HG03095 (cell line): Measurements from ENCODE around the gene CNR1.
"Not testable (repeated sequence)": the region's sequence is repeated elsewhere in the genome, so short reads cannot be mapped to it uniquely, and the experiment has no call there.

Experiments used
- ATAC-seq: cut with Tn5 transposase; IDR thresholded peaks from one replicate; pipeline ENCODE4 v1.9.1; 2021; ENCODE audit warnings: moderate library complexity; ENCODE audit not compliant: unreplicated experiment

Gene CNR1

DNA sequence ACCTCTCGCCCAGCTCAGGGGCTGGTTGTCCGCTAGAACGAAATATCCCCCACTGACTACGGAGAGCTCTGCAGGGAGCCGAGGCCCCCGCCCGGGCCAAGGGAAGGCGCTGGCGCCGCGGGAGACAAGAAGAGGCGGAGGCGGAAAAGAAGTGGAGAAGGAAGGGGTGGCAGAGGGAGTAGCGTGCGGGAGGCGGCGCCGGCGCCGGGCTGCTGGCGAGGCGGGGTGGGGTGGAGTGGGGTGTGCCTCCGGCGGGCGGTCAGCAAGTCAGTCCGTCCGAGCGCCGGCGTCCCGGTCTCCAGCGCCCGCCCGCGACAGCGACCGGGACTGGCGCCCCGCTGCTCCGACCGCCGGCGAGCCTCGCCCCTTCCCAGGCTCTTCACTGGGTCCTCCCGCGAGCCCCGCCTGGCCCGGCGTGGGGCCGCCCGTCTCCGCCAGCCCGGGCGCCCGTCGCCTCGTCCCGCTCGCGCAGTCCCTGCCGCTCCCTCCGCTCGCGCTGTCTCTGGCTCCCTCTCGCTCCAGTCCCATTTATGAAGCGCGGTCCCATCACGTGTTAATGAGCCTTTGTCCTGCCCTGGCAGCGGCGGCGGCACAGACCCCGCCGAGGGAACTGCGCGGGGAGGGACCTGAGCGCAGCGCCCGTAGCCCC is at the start of gene CNR1:
TSS of gene CNR1 (minus strand) at position 504 of the 649 bp plus-strand sequence. CDS start 21,073 bp downstream, outside the sequence.
- peak; percentile 52 for ATAC-seq

DNA sequence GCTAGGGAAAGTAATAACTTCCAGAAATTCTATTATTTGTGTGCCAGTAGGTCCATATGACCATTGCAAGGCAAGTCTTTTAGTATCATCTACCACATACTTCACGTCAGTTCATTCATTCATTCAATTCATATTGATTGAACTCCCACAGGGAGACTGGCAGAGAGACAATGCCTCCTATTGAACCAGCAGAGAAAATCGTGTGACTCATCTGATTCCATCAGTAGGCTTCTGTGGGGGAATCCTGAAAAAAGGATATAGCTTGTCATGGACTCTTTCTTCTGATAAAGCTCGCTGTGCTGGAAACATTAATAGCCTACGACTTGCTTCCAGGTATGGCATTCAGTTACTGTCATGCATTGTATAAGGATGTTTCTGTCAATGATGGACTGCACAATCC is 45.3 kb upstream of the CNR1 start:
- no peak for ATAC-seq

DNA sequence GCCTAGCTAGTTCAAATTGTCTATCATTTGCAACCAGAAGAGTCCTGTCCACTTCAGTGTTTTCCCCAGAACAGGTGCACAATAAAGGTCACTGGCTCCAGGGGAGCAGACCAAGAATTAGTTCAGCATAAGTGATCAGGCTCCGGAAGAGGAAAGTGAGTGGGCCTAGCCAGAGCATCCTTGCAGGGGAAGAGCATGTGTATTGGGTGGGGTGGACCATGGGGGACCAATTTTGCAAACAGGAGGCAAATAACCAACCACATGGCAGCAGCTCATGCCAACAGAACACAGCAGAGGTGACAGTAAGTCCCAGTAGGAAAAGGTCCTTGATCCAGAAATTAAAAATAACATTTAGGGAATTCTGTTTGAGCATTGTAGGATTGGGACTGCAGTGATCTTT is 43.2 kb upstream of the CNR1 start:
- ATAC-seq = no peak

DNA sequence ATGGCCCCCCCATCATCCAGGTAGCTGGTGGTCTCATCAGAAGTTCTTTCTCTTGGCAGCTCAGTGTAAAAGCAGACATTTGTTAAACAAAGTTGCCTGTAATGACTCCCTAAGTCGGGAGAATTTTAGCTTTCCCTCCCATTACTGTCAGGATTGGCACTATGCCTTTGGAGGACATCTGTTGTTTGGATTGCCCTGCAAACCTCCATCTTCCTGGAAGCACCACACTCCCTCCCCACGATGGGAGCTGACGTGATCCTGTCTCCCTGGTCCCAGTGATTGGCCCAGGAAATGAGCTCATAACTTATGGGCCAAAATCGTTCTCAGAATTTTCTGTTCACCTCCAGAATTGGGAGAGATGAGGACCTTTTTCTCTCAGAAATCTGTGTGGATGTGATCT is 42.6 kb upstream of the CNR1 start:
- no peak for ATAC-seq

DNA sequence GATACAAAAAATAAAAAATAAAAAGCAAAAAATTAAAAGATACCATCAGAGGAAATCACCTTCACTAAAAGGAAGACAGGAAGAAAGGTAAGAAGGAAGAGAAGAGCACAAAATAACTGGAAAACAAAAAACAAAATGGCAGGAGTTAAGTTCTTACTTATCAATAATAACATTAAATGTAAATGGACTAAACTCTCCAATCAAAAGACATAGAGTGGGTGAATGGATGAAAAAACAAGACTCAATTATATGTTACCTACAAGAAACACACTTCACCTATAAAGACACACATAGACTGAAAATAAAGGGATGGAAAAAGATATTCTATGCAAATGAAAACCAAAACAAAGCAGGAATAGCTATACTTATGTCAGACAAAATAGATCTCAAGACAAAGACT is 35.6 kb upstream of the CNR1 start:
- ATAC-seq = not testable (repeated sequence)

DNA sequence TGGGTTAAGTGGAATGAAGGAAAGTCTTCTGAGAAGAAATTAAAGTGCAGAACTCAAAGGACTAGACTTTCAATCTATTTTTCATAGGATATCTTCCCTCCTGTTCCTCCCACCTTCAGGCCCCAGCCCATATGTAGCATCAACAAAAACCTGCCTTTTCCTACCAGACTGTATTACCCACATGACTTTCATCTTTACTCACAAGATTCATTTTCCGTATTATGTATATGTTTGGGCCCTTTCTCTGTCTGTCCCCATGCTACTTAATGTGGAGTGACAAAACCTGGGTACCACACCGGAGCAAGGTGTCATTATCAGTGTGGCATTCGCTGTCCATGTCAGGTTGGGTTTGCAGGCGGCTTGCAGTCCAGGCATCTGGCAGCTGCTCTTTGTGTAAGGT is 18.8 kb upstream of the CNR1 start:
- no peak for ATAC-seq

DNA sequence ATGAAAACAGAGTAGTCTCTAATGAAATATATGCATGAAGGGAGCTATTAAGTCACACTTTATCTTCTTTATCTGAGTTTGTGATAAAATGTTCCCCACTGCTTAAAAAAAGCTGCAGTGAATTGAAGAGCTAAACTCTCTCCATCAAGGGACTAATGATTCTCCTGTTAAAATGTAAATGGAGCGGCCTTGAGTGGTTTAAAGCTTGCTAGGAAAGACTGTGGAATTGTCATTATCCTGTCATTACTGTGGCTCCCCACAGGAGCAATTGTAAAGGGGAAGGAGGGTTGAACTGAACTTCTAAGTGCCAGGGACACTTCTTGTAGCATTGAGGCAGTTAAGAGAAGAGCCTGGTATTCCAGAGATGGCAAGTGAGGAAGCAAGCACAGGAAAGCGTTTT is 17.3 kb upstream of the CNR1 start:
- ATAC-seq = no peak

DNA sequence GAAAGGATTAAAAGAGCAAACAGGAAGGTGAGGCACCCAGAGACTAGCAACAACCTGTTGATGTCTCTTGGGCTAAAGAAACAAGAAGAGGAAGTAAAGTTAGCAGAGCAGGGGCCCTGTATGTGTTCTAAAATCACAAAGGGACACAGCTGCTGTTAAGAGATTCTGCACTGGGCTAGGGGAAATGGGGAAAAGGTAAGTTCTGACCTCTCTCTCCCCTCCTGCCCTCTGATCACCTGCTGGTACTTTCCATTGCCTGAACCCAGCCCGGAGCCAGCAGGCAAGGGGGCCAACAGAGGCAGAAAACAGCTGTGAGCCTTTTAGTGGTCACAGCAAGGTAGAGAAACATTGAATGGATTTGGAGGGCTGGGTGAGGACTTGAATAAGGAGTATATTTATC is 13.5 kb upstream of the CNR1 start:
- ATAC-seq = peak; percentile 60

DNA sequence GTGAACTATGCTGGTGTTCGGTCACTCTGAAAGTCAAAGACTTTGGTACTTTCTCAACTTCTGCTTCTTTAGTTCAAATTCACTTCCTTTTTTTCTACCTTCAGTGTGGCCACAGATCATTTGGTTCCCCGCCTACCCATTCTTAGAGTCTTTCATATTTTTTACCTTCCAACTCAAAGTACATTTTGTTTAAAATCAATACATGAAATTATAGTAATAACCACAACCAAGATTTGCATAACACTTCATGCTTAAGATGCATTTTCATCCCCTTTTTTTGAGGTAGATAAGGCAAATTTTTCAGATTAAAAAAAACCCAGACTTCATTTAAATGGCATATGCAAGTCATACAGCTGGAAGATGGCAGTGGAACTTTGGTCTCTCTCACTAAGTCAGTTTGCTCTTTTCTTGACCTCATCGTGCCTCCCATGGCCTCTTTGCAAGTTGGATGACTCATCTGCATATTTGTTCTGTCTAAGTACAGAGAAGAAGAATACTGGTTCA is 11.9 kb upstream of the CNR1 start:
- ATAC-seq = peak; percentile 81

DNA sequence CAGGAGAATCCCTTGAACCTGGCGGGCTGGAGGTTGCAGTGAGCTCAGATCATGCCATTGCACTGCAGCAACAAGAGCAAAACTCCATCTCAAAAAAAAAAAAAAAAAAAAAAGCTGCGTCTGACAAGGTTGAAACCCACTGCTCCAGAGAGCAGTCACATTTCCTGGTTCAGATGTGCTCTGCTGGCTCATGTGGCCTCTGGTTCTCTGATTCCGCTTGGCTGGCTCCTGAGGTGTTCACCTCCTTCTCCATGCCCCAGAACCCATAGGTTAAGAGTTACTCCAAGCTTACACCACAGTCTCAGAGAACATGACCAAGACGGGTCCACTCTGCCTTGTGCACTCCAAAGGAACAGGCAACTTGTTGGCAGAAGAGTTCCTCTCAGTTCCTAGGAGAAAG is 8.8 kb upstream of the CNR1 start:
- ATAC-seq = no peak

DNA sequence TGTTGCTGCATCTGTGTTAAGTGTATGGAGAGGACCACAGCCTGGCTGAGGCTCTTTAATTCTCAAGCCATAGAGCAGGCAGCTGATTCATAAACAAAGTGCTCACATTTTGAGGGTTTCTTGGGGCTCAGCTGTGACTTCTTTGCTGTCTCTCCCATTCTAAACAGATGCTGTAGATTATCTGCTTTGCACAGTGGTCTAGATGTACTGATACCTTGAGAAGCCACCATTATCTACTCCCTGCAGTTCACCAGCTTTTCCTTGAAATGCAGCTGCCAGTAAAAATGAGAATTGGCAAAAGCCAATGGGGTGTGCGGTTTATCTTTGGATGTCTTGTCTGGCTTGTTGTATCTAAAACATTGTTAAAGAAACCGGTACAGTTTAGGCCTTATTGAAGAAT is 5.2 kb upstream of the CNR1 start:
- no peak for ATAC-seq

DNA sequence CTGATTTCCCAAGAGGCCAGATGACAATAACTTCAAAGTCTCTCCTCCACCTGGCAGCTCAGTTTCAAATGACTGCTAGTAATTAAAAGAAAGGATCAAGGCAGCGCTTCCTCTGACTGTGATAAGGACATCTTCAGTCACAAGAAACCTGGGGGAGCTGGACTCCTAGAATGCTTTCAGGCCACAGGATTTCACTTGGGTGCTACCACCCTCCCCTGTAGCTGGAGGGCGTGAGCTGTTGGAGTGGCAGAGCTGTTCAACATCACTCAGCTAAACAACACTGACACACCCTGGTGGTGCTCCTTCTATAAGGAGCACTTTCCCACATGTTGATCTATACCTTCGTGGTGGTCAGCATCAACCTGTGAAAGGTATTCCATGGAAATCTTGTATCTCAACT is 2.2 kb upstream of the CNR1 start:
- no peak for ATAC-seq

DNA sequence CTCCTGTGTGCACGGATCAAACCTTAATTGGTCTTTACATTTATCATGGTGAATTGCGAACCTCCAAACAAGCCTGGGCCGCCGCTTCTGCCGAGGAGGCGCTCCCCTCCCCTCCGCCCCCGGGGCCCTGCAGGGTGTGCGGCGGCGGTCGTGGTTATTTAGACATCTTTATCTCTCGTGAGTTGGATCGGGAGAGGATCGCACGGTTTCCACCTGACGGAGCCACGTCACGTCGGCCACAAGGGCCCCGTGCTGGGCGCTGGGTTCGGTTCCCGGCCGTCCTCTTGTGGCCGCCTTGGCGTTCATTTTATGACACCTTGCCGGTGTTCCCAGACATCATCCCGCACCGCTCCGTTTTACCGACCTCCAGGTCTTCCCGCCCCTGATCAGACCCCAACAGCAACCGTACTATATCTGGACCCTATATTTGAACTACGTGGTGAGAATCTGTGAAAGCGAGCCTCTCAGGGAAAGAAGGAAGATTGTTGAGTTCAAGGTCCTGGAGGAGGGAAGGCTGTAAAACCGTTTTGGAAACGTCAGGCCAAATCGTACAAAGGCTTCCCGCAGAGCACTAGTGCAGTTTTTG is 1.3 kb upstream of the CNR1 start:
- peak; percentile 4 for ATAC-seq

DNA sequence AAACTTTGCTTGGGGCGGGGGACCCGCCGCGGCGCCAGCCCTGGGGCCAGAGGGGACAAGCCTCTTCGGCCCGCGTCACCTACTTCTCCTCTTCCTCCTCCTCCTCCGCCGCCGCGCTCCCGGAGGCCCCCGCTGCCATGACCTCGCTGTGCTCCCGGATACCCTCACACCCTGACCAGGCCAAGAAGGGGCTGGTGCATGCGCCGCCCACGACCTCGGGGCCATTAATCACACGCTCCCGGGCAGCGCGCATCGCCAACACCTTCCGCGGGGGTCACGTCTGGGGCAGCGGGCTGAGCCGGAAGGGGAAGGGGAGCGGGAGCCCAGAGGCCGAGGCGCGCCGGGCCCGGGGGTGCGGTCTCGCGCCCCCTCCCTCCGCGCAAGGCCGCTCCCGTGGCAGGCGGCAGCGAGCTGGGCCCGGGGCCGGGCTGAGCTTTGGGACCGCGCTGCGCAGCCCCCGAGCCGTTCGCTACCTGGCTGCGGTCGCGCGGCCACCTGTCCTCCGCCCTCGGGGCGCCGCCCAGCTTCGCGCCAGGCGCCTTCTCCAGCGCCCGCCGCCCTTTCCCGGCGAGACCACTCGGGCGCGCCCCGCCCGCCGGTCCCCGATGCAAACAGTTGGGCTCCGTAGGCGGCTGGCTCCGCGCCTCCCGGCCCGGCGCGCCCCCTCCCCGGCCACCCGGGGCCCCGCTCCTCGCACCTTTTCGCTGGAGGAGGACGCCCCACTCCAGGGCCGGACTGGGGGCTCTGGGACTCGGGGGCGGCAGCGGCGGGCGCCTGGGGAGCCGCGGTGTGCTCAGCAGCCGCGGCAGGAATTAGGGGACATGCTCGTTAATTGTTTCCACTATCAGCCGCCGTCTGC is 575 bp upstream of the CNR1 start:
- ATAC-seq = peak; percentile 16

DNA sequence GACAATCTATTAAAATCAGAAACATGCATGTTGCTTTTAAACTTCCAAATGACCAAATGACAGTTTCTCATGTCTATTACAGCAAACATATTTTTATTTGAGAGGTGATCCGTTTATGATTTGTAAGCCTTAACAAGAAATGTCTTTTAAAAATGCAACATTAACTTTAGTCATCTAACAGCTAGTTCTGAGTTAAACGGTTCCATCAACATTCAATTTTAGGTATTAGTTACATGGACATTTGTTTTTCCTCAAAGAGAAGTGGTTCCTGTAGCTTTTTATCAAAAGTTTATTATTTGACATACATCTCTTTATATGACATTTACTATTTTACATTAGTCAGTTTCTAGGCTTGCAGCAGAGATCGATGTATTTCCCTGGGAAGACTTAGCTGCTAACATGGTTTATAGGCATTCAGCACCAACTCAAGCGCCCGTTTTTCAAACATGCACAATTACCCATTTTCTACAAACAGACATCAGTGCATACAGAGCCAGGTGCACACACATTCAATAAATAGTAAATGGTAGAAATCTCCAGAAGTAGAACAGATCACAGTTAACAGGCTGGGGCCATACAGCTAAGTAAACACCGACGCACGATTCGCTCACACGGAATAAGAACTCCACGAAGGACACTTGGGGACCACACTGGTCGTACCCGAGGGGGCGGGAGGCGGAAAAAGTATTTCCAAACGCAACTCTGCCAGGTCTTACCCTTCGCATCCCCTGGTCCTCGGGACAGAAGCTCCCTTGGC is 882 bp downstream of the CNR1 start:
- peak; percentile 1 for ATAC-seq

DNA sequence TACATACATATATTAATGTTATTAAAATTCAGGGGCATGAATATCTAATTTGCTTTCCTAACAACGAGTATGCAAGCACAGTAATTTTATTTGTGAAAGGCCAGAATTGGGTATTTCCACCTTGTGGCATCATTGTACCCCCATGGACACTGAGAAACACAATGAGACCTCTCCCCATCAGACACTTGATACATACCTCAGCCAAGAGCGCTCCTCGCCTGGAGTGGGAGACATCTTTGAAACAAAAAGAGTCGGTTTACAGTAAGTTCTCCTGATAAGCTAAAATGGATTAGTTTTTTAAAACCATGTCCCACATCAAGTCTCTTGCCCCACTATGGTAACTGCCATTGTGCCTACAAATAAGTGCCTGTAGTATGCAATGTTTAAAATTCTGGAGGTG is 2.1 kb downstream of the CNR1 start:
- ATAC-seq = no peak

DNA sequence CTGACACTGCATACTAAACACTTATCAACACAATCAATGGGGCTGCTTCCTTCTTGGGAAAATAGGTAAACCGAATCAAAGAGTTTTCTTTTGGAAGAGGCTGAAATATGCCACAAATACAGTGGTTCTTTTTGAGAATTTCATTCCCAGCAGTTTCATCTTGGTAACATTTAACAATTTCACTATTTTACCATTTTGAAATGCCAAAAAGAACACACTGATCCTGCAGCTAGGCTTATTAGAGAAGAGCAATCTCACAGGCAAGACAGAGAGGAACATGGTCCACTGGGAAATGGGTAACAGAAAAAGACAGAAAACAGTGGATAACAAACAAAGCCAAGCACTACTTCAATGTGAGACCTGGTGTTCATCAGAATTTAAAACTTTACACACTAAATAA is 2.5 kb downstream of the CNR1 start:
- no peak for ATAC-seq

DNA sequence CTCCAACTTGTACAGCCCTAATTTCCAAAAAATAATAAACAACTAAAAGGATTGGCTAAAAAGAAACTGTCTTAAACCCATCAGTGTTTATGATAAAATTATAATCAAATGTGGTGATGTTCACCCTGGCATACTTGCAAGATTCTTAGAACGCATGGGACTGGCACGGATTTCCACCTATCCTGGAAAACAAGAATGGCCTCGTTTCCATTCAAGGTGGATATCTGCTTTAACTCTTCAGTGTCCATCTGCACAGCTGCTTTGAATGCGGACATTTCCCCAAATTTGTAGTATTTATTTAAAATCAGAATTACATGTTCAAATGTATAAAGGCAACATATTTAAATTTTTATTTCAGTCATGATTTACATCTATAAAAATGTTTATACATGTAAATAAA is 4.2 kb downstream of the CNR1 start:
- no peak for ATAC-seq

DNA sequence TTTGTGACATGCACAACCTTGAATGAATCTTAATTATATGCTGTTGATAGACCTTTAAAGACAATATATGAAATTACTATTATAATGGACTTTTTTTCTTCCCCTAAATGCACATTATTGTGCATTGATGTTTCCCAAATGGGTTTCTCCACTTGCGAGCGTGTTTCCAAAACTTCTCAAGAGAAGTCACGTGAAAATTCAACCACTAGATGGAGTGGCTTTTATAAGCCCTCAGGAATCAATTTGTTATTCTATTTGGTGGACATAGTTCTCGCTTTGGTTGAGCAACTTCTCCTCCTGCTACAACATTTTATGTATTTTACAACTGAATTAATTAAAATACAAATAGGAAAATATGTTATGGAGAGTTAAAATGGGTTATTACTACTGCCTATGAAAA is 9.0 kb downstream of the CNR1 start:
- no peak for ATAC-seq

DNA sequence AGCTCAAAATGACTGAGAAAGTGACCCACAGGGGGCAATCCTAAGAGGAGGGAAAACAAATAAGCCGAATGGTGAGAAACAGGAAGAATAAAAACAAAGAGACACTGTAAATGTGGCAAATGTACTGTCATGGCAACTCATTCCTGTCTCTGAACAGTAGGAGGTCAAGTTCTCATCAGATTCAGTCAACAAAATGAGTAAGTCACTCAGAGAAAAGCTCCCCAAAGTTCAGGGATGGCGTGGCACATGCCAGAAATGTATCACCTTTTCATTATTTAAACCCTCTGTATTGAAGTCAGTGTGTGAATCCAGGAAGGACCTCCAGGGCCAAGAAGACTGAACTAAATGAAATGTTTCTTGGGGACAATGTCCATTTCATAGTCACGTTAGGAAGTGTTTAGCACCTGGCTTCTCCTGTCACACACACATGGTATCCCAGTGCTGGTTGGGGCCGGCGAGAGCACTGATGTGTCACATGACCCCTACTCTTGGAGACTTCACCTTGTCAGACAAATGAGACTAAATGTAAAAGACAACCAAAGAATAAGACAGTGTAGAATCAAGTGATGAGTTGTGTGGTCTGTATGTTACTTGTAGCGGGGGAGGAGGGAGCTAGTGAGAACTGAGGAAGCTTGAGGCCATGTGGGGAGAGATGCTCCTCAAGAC is 20.7 kb downstream of the CNR1 start:
- no peak for ATAC-seq
